NOMO-1 (cell line): ENCODE measurements around the gene APOBEC4.
A peak's percentile ranks its signal among the peaks of the same experiment; 100 is the strongest.

ENCODE experiments used
- DNase-seq, 2 experiments: peaks; one replicate each; lab custom pipeline; 2025; ENCODE audit not compliant: unreplicated experiment in 2 of 2; lab: John Stamatoyannopoulos, UW

The APOBEC4 gene

GRCh38 chr1:183607322-183607980 is 45.7 kb downstream of the APOBEC4 start:
- peak in 1 of 2 experiments; percentile 18 for DNase-seq

GRCh38 chr1:183605904-183606303 is 47.2 kb downstream of the APOBEC4 start:
- DNase-seq = no peak

- DNase-seq = peak; percentile 80 to 83
These were observed 48.3 kb downstream of the APOBEC4 start for GRCh38 chr1:183604815-183605214.

GRCh38 chr1:183604038-183604808 is 48.9 kb downstream of the APOBEC4 start:
- peak; percentile 77 to 90 for DNase-seq

GRCh38 chr1:183602510-183602909 is 50.6 kb downstream of the APOBEC4 start:
- DNase-seq = no peak

GRCh38 chr1:183600634-183601033 is 52.5 kb downstream of the APOBEC4 start:
- DNase-seq = no peak

- peak; percentile 60 to 73 for DNase-seq
These were observed 53.0 kb downstream of the APOBEC4 start for GRCh38 chr1:183600136-183600535.

- DNase-seq = no peak
These were observed 54.7 kb downstream of the APOBEC4 start for GRCh38 chr1:183598386-183598785.

GRCh38 chr1:183597656-183598347 is 55.3 kb downstream of the APOBEC4 start:
- DNase-seq = no peak

- no peak for DNase-seq
These were observed 56.6 kb downstream of the APOBEC4 start for GRCh38 chr1:183596500-183596899.
